Activated CD4-positive, alpha-beta memory T cell treated with anti-CD3 and anti-CD28 coated beads, Interleukin-2, amount 10 ng/mL, durations not matched to agents 7 days and 5 days (primary cell): Measurements from ENCODE around the gene C1QL2. TPM values are rescaled to one million over a fixed set of nuclear protein-coding genes. Genes with fewer than 3 reads are reported as not detected.
A peak's percentile ranks its signal among the peaks of the same experiment; 100 is the strongest.

ENCODE experiments used
- CTCF ChIA-PET: fragments of 350-600 bp; sonication (Branson Sonifier 250); formaldehyde crosslinking; loops from one replicate; lab custom pipeline; 2021; ENCODE audit warnings: antibody characterized with exemption, inconsistent platforms; lab: Charles Lee
- POLR2A ChIA-PET: fragments of 350-600 bp; sonication (Branson Sonifier 250); formaldehyde crosslinking; loops from one replicate; lab custom pipeline; 2021; ENCODE audit warnings: antibody characterized with exemption; lab: Charles Lee
- DNase-seq: peaks from one replicate; pipeline ENCODE4 v3.0.0-alpha.2; 2020
- H3K27ac Mint-ChIP-seq: one replicate; pipeline ENCODE4 v1.8.0; 2021; ENCODE audit warnings: mild to moderate bottlenecking, mixed read lengths
- H3K27me3 Mint-ChIP-seq: one replicate; pipeline ENCODE4 v1.8.0; 2021; ENCODE audit warnings: mixed read lengths
- H3K36me3 Mint-ChIP-seq: one replicate; pipeline ENCODE4 v1.8.0; 2021; ENCODE audit warnings: low read depth, mixed read lengths
- H3K4me1 Mint-ChIP-seq: one replicate; pipeline ENCODE4 v1.8.0; 2021; ENCODE audit warnings: mixed read lengths
- H3K4me3 Mint-ChIP-seq: one replicate; pipeline ENCODE4 v1.8.0; 2021; ENCODE audit warnings: mild to moderate bottlenecking, mixed read lengths
- H3K9me3 Mint-ChIP-seq: one replicate; pipeline ENCODE4 v1.8.0; 2021; ENCODE audit warnings: mixed read lengths
- total RNA-seq, 2 experiments: library from RNA; stranded (reverse); gene quantifications; one replicate each; pipeline ENCODE4 v1.2.3, GENCODE V29; 2021

C1QL2 gene
- total RNA-seq, 2 experiments from 2014 or later, result not detected

DNA sequence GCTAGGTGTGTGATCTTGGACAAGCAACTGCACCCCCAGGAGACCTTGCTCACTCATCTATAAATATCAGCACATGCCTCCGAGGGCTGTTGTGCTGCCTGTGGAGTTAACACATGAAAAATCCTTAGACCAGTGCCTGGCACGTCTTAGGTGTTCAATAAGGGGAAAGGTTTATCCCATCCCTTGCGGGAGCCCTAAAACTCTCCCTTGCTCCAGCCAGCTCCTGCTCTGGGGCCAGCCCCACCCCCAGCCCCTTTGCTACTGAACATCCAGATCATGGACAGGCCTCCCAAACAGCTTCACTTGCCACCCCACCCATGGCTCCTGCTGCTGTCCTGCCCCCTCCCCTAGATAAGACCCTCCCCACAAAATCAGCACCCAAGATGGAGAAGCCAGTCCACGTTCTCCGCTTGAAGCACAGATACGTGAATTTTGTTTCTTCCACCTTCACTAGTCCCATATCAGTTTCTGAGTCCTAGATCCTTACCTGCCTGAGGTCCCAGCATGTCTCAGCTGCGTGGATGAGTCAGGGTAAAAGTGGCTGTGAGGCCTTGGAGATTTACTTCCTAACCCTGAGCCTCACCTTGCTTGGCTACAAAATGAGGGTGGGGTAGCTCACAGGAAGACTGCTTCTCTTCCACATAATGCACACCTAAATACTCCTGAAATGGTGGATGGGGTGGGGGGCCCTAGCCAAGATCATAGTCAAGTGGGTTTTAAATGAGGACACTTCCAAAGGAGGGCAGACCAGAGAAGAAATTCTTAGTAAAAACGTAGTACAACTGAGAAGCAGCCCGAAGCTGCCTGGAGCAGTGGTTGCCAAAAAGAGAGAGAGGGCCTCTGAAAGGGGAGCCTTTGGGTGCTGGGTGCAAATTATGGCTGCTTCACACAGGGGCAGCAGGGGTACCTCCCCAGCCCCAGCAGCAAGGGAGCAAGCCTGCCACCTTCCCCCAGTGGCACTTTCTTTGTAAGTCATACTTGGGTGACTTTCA, 40.4 kb downstream of the C1QL2 start:
- Mint-ChIP-seq H3K27ac (no peak overlapping the region), H3K36me3 (no peaks in the 10 kb centered on the region), H3K27me3 (peaks cover 3% of the 10 kb centered on the region), H3K4me1 (no peaks in the 10 kb centered on the region), H3K4me3 (no peak overlapping the region), H3K9me3 (no peaks in the 10 kb centered on the region)
- DNase-seq, result no peak
- POLR2A ChIA-PET, result no interaction called here
- CTCF ChIA-PET, result no interaction called here

DNA sequence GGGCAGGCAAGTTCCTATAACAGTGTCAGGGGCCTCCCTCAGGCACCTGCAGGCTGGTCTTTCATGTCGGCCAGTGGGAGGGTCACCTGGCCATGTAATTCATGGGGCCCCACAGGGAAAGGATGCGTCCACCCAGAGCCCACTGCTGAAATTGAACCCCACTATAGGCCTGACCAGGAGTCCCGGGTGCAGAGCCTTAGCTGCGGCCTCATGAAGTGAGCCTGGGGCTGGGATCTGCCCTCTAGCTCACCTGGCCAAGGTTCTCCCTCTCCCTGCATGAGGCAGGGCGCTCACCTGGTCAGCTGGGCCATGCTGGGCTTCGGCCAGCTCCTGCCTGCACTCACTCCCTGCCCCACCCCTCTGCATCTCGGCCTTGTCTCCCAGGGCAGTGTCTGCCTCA, 41.1 kb downstream of the C1QL2 start:
- POLR2A ChIA-PET, result no interaction called here
- Mint-ChIP-seq H3K4me3 (no peak overlapping the region), H3K36me3 (no peaks in the 10 kb centered on the region), H3K27me3 (peaks cover 3% of the 10 kb centered on the region), H3K9me3 (no peaks in the 10 kb centered on the region), H3K27ac (no peak overlapping the region), H3K4me1 (no peaks in the 10 kb centered on the region)
- CTCF ChIA-PET, result no interaction called here
- DNase-seq, result no peak

DNA sequence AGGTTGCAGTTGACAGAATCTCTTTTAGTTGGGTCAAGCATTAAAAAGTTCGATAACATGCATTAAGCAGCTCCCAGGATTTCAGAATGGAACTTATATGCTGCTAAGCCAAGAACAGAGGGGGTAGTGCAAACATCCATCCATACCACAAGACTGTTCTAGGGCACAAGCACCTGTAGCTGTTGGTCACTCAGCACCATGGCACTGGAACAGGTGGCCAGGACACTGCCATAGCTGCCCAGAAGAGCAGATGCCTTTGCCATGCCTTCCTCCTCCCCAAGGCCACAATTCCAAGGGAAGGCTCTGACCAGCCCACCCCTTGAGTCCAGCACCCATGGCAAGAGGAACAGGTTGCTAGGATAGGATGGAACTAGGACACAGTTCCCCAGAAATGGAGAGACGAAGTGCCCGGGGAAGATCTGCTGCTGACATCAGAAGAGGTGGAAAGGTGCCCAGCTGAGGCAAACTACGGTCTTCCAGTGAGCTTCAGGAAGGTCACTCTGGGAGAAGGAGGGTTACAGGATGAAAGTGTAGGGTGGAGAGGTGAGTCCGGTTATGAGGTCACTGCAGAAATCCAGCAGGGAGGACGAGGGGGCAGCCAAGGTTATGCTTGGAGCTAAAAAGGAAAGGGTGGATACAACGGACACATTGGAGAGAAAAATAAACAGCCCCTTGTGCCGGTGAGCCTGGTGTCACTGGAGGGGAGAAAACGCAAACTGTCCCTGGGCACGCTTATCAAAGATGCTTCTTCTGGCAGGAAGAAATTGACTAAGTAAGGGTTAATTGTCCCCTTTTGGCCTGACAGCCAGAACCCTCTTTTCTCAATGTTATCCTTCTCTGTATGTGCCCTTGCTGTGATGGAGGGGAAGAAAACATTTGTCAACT, 41.9 kb downstream of the C1QL2 start:
- POLR2A ChIA-PET, result no interaction called here
- CTCF ChIA-PET, result no interaction called here
- H3K36me3 Mint-ChIP-seq, result no peaks in the 10 kb centered on the region
- no peaks in the 10 kb centered on the region for H3K4me1 Mint-ChIP-seq
- no peaks in the 10 kb centered on the region for H3K9me3 Mint-ChIP-seq
- DNase-seq, result no peak
- peaks cover 3% of the 10 kb centered on the region for H3K27me3 Mint-ChIP-seq
- no peak overlapping the region for H3K27ac Mint-ChIP-seq
- H3K4me3 Mint-ChIP-seq, result no peak overlapping the region

DNA sequence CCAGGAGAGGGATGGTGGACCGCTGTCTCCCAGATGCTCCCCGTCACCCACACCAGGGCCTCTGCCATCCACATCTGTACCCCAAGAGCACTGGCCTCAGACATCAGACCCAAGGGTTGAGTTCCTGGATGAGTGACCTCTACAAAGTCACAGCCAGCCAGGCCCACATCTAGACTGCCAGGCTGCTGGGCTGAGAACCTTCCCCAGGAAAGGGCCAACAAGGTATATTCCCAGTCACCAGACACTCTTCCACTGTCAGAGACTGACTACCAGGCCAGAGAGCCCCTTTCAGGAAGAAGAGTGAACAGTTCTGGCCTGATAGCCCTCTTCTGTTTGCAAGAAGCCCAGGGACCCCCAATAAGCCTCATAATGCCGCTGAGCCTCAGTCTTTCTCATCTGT, 44.3 kb downstream of the C1QL2 start:
- H3K27ac Mint-ChIP-seq, result no peak overlapping the region
- no peaks in the 10 kb centered on the region for H3K4me1 Mint-ChIP-seq
- H3K36me3 Mint-ChIP-seq, result no peaks in the 10 kb centered on the region
- peaks cover 3% of the 10 kb centered on the region for H3K27me3 Mint-ChIP-seq
- POLR2A ChIA-PET, result no interaction called here
- DNase-seq, result no peak
- CTCF ChIA-PET, result no interaction called here
- H3K4me3 Mint-ChIP-seq, result no peak overlapping the region
- H3K9me3 Mint-ChIP-seq, result peaks cover 4% of the 10 kb centered on the region

DNA sequence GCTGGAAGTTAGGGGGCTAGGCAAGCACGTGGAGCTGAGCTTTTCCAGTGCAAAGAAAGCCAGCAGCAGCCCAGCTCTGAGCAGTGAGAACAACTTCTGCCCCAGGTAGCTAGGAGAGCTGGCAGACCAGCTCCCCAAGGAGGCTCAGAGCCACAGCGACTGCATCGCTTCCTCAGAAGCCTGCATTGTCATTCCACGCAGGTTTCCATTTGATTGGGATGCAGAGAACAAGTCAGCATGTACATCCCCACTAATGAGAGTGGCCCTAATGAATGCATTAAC, 45.1 kb downstream of the C1QL2 start:
- Mint-ChIP-seq H3K4me1 (no peaks in the 10 kb centered on the region), H3K27ac (no peak overlapping the region), H3K36me3 (no peaks in the 10 kb centered on the region), H3K4me3 (no peak overlapping the region), H3K9me3 (peaks cover 4% of the 10 kb centered on the region), H3K27me3 (peaks cover 3% of the 10 kb centered on the region)
- ChIA-PET POLR2A (no interaction called here), CTCF (interaction anchor here (0.6 kb wide), 1 partner anchor 14 kb away, joined by 3 read pairs; no protein-coding TSS in a partner anchor)
- DNase-seq, result no peak

DNA sequence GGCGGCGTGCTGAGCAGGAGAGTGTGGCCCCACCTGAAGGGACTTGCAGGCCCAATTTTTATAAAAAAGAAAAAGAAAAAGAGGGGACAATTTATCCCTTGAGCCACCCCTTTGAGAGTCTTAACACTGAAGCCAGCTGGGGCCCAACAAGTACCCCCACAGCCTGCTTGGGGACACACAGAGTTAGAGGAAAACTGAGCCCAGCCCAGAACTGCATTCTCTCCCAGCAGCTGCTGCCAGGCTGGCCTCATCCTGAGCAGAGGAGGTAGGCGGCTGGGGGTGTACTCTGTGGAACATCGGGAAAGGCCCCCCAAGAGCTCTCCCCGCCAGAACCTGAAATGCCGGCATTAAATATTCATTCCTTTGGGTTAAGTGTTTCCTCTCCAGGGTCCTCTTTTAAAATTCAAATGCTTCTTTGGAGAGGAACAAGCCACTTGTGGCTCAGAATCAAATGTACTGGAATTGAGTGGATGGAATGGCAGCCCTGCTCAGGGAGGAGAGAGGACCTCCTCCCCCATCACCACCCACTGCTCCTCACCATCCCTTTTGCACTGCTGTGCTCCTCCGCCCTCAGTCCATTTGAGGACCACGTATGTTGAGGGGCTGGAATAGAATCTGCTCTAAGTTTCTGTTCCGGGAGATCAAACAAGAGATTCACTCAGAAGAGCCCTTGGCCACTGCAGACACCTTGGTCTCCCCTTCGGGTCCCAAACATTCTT, 45.6 kb downstream of the C1QL2 start:
- CTCF ChIA-PET, result interaction anchor here (0.6 kb wide), 1 partner anchor 14 kb away, joined by 3 read pairs; no protein-coding TSS in a partner anchor
- no peak for DNase-seq
- H3K27me3 Mint-ChIP-seq, result peaks cover 3% of the 10 kb centered on the region
- no peaks in the 10 kb centered on the region for H3K4me1 Mint-ChIP-seq
- peaks cover 4% of the 10 kb centered on the region for H3K9me3 Mint-ChIP-seq
- no peaks in the 10 kb centered on the region for H3K36me3 Mint-ChIP-seq
- no peak overlapping the region for H3K4me3 Mint-ChIP-seq
- H3K27ac Mint-ChIP-seq, result no peak overlapping the region
- POLR2A ChIA-PET, result no interaction called here

DNA sequence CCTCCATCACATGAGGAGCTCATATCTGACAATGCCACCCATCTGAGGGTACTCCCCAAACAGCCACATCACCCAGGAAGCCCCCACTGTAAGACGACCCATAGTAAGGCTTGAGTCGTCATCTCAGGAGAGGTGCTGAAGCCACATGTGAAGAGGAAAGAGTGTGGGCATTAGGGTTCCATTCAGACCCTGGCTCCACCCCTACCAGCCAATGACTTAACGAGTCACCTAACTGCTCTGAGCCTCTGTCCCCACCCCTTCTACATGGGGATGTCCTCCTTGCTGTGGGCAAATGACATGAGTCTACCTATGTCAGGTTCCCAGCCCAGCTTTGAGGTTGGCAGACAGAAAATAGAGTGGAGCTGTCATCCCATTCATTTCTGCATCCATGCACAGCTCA, 46.3 kb downstream of the C1QL2 start:
- no peak overlapping the region for H3K27ac Mint-ChIP-seq
- no peaks in the 10 kb centered on the region for H3K4me1 Mint-ChIP-seq
- POLR2A ChIA-PET, result no interaction called here
- H3K27me3 Mint-ChIP-seq, result peaks cover 3% of the 10 kb centered on the region
- H3K9me3 Mint-ChIP-seq, result peaks cover 4% of the 10 kb centered on the region
- DNase-seq, result no peak
- CTCF ChIA-PET, result no interaction called here
- H3K4me3 Mint-ChIP-seq, result no peak overlapping the region
- no peaks in the 10 kb centered on the region for H3K36me3 Mint-ChIP-seq

DNA sequence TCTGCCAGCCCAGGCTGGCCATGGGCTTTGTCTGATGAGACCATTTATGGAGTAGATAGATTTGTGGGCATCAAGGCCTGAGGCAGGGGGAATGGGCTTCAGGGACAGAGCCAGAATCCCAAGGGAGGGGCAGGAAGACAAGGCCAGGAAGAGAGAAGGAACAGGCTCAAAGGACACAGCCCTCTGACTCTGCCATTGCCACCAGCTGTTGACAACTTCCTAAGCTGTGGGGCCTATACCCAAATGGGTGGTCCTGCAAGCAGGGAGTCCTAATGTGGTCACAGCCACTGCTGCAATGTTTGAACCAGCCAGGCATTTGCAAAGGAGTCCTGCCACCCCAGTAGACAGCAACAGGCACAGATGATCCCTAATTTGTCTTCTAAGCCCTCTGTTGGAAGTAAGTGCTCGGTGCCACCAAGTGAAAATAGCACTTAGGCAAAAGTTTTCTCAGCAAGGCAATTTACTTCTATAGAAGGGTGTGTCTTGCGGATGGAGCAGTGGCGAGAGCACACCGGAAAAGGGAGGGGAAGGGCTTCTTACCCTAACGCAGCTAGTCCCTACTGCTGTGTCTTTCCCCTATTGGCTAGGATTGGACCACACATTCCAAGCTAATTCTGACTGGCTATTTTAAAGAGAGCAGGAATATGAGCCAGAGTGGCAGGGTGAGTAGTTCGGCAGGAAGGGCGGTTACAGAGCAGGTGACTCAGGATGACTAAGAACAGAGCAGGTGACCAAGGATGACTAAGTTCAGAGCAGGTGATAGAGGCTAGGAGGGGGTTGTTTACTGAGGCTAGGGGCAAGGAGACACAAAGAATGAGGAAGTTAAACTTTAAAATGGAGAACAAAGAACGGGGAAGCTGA, 47.2 kb downstream of the C1QL2 start:
- Mint-ChIP-seq H3K27me3 (peaks cover 3% of the 10 kb centered on the region), H3K4me1 (no peaks in the 10 kb centered on the region), H3K27ac (no peak overlapping the region), H3K9me3 (peaks cover 4% of the 10 kb centered on the region), H3K36me3 (no peaks in the 10 kb centered on the region), H3K4me3 (no peak overlapping the region)
- CTCF ChIA-PET, result no interaction called here
- POLR2A ChIA-PET, result no interaction called here
- DNase-seq, result no peak

DNA sequence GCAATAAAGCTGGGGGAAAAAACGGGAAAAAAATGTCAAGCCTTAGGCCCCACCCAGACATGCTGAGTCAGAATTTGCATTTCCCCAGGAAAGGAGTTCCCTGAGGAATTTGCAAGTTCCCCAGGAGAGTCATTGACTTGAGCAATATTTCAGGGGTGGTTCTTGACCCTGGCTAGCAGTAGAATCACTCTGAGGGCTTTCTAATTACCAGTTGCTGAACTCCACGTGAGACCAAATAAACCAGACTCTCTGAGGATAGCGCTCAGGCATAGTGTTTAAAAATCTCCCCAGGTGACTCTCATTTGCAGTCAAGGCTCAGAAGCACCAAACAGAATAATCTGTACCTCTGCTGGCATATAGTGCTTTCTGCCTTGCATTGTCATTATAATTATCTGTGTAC, 48.7 kb downstream of the C1QL2 start:
- H3K27ac Mint-ChIP-seq, result no peak overlapping the region
- no peak for DNase-seq
- H3K4me1 Mint-ChIP-seq, result no peaks in the 10 kb centered on the region
- POLR2A ChIA-PET, result no interaction called here
- no peaks in the 10 kb centered on the region for H3K36me3 Mint-ChIP-seq
- H3K4me3 Mint-ChIP-seq, result no peak overlapping the region
- CTCF ChIA-PET, result no interaction called here
- H3K27me3 Mint-ChIP-seq, result peaks cover 3% of the 10 kb centered on the region
- H3K9me3 Mint-ChIP-seq, result peaks cover 9% of the 10 kb centered on the region

DNA sequence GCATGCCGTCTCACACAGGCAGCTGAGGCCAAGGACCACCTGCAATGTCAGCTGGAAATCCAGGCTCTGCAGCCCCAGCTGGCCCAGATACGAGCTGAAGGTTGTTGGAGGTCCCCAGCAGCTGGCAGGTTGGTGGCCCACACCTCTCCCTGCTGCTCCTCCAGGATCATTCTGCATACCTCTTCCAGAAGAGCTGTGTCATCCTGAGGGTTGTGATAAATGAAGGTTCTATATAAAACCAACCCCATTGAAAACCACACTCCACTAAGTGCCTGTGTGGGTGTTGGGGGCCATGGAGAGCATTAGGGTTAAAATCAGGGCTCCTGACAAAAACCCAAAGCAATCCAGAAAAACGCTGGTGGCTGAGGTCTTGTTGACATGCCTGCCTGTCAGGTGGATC, 50.4 kb downstream of the C1QL2 start:
- Mint-ChIP-seq H3K36me3 (no peaks in the 10 kb centered on the region), H3K27me3 (no peaks in the 10 kb centered on the region), H3K9me3 (peaks cover 9% of the 10 kb centered on the region), H3K4me3 (no peak overlapping the region), H3K4me1 (no peaks in the 10 kb centered on the region), H3K27ac (no peak overlapping the region)
- no peak for DNase-seq
- ChIA-PET CTCF (no interaction called here), POLR2A (no interaction called here)

DNA sequence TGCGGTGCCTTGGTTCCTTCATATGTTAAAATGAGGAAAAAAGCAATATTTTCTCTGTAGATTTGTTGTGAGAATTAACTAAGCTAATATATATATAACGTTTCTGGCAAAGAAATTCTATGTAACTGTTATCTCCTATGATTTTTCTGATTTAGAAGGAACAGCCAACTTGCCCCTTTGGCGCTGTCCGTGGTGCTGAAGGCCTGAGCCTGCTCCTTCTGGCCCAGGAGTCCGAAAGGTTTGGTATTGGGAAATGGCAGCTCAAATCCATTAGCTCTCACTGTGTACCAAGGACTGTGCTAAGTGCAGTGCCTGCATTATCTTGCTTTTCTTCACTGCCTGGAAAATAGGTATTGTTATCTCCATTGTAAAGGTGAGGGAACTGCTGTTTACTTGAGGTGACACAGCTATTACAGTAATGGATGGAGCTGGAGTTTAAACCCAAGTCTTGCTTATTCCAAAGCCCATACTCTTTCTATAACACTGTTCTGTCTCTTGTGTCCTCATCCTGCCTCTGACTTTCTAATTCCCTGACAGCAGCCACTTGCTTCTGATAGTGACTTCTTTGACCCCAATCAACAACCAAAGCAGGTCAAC, 52.2 kb downstream of the C1QL2 start:
- POLR2A ChIA-PET, result no interaction called here
- Mint-ChIP-seq H3K9me3 (peaks cover 9% of the 10 kb centered on the region), H3K4me3 (no peak overlapping the region), H3K4me1 (no peaks in the 10 kb centered on the region), H3K27me3 (no peaks in the 10 kb centered on the region), H3K27ac (no peak overlapping the region), H3K36me3 (no peaks in the 10 kb centered on the region)
- DNase-seq, result peak; percentile 42
- CTCF ChIA-PET, result no interaction called here
